Neural cell (in vitro differentiated cells): ENCODE results near the gene MIB1. TPM values are rescaled to one million over a fixed set of nuclear protein-coding genes. Genes with fewer than 3 reads are reported as not detected.

Experiments used
- H2AFZ ChIP-seq: fragments of 200-600, 300-800 bp; sonication (generic), shearing (Covaris generic); 2 replicates; pipeline ENCODE4 v1.6.0; 2014; ENCODE audit warnings: low read depth, mild to moderate bottlenecking, antibody characterized with exemption, low read length, moderate library complexity
- H3F3A ChIP-seq: fragments of 200-600 bp; shearing (Covaris generic); 2 replicates; pipeline ENCODE4 v1.6.1; 2016; ENCODE audit warnings: mild to moderate bottlenecking, moderate library complexity, mixed read lengths, antibody characterized with exemption, low read length; ENCODE audit not compliant: insufficient read depth, poor library complexity, severe bottlenecking
- H3K27ac ChIP-seq: fragments of 200-600, 300-800 bp; sonication (generic), shearing (Covaris generic); 2 replicates; pipeline ENCODE4 v1.5.1; 2014; ENCODE audit warnings: mild to moderate bottlenecking, low read length, moderate library complexity
- H3K27me3 ChIP-seq: fragments of 300-800, 200-600 bp; sonication (generic), shearing (Covaris generic); 2 replicates; pipeline ENCODE4 v1.6.0; 2014; ENCODE audit warnings: mild to moderate bottlenecking, low read depth, low read length, moderate library complexity; ENCODE audit not compliant: insufficient read depth
- H3K36me3 ChIP-seq: fragments of 300-800, 200-600 bp; sonication (generic), shearing (Covaris generic); 2 replicates; pipeline ENCODE4 v1.5.1; 2014; ENCODE audit warnings: mild to moderate bottlenecking, antibody characterized with exemption, low read length, moderate library complexity; ENCODE audit not compliant: insufficient read depth
- H3K4me2 ChIP-seq: fragments of 300-800, 200-600 bp; sonication (generic), shearing (Covaris generic); 2 replicates; pipeline ENCODE4 v1.6.0; 2014; ENCODE audit warnings: mild to moderate bottlenecking, low read length
- H3K4me3 ChIP-seq: fragments of 300-800, 200-600 bp; sonication (generic), shearing (Covaris generic); 2 replicates; pipeline ENCODE4 v1.5.1; 2014; ENCODE audit warnings: mild to moderate bottlenecking, low read length, moderate library complexity
- H3K79me2 ChIP-seq: fragments of 200-600 bp; shearing (Covaris generic); replicated peaks from 2 replicates; pipeline ENCODE4 v1.6.0; 2014; ENCODE audit warnings: mild to moderate bottlenecking, low read length, moderate library complexity; ENCODE audit not compliant: insufficient read depth
- H3K9ac ChIP-seq: fragments of 300-800, 200-600 bp; sonication (generic), shearing (Covaris generic); 2 replicates; pipeline ENCODE4 v1.6.1; 2016; ENCODE audit warnings: mild to moderate bottlenecking, low read length, mixed read lengths
- H3K9me2 ChIP-seq: fragments of 200-600 bp; shearing (Covaris generic); 2 replicates; pipeline ENCODE4 v1.6.1; 2016; ENCODE audit warnings: mild to moderate bottlenecking, low read length, mixed read lengths; ENCODE audit not compliant: insufficient read depth
- H3K9me3 ChIP-seq: fragments of 200-600, 300-800 bp; sonication (generic), shearing (Covaris generic); 2 replicates; pipeline ENCODE4 v1.6.1; 2016; ENCODE audit warnings: mild to moderate bottlenecking, mixed run types, low read length, moderate library complexity, mixed read lengths
- H4K20me1 ChIP-seq: fragments of 200-600 bp; shearing (Covaris generic); 2 replicates; pipeline ENCODE4 v1.6.1; 2016; ENCODE audit warnings: mild to moderate bottlenecking, mixed run types; ENCODE audit not compliant: insufficient read depth
- EP300 ChIP-seq: fragments of 450-650 bp; conservative IDR thresholded peaks from 2 replicates; pipeline ENCODE4 v1.6.1; 2014; ENCODE audit warnings: antibody characterized with exemption, mild to moderate bottlenecking, moderate library complexity; ENCODE audit not compliant: poor library complexity, severe bottlenecking
- EZH2 ChIP-seq: fragments of 200-600, 300-800 bp; shearing (Covaris generic), sonication (generic); IDR thresholded peaks from 2 replicates; pipeline ENCODE4 v1.6.1; 2014; ENCODE audit warnings: antibody characterized with exemption, low read length, borderline replicate concordance, mild to moderate bottlenecking; ENCODE audit not compliant: insufficient read depth, poor library complexity, severe bottlenecking
- MXI1 ChIP-seq: fragments of 450-650 bp; conservative IDR thresholded peaks from 2 replicates; pipeline ENCODE4 v1.6.1; 2014; ENCODE audit warnings: antibody characterized with exemption, mild to moderate bottlenecking; ENCODE audit not compliant: poor library complexity, severe bottlenecking
- POLR2AphosphoS5 ChIP-seq: IDR thresholded peaks from 2 replicates; pipeline ENCODE4 v1.6.1; 2012
- RAD21 ChIP-seq: fragments of 450-650 bp; conservative IDR thresholded peaks from 2 replicates; pipeline ENCODE4 v1.6.1; 2014; ENCODE audit warnings: antibody characterized with exemption, mild to moderate bottlenecking, moderate library complexity
- SMC3 ChIP-seq: fragments of 450-650 bp; conservative IDR thresholded peaks from 2 replicates; pipeline ENCODE4 v1.6.1; 2014; ENCODE audit warnings: antibody characterized with exemption, mild to moderate bottlenecking, moderate library complexity; ENCODE audit not compliant: poor library complexity
- TAF1 ChIP-seq: IDR thresholded peaks from 2 replicates; pipeline ENCODE4 v1.6.1; 2012; ENCODE audit warnings: low read depth
- polyA plus RNA-seq: library from polyadenylated mRNA; depleted of rRNA; stranded (reverse); fragments of >200 nt; gene quantifications from 2 replicates; pipeline ENCODE4 v1.2.3, GENCODE V29; 2014
- TF ChIP-seq, protein P1 (sequence below): fragments of 450-650 bp; IDR thresholded peaks from 2 replicates; pipeline ENCODE4 v1.5.1; 2014; ENCODE audit warnings: antibody characterized with exemption, mild to moderate bottlenecking, moderate library complexity; ENCODE audit not compliant: poor library complexity, severe bottlenecking
- TF ChIP-seq, protein P2 (sequence below): IDR thresholded peaks from 2 replicates; pipeline ENCODE4 v1.6.1; 2012; ENCODE audit warnings: borderline replicate concordance

MIB1 gene
- polyA plus RNA-seq, 1 donor from 2014 or later: 68.3 TPM

DNA sequence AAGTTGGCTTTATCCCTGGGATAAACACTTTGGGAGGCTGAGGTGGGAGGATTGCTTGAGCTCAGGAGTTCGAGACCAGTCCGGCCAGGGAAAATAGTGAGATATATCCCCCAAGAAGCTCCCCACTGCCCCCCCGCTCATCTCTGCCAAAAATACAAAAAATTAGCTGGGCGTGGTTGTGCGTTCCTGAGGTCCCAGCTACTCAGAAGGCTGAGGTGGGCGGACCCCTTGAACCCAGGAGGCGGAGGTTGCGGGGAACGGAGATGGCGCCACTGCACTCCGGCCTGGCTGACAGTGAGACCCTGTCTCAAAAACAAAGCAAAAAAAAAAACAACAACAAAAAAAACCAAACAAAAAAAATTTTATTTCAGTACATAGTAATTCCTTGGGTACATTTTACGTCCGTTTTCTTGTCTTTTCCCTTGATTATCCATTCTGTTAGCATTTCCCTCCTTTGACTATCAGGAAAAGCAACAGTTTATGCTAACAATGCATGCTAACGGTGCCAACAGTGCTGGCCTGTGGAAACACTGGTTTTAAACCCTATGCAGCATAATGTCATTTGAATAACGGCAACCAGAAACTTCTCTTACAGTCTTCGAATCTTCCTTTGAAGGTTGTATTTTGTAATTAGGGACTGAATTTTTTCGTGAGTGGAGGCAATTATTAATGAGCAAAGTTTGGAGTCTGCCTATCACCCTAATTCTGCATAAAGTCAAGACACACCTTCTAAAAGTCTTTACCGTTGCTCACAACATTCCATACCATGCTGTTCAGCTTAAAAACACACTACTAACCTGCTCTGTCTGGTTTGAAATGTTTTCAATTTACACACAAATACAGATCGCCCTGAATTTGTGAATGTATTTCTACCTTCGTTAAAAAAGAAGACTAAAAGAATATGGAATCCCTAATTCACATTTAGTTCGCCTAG is 721 bp upstream of the MIB1 start:
- H3K9me3 ChIP-seq: no peaks in the 10 kb centered on the region
- H2AFZ ChIP-seq: no peak overlapping the region
- peak overlapping the region; percentile 34 for H3K4me2 ChIP-seq
- no peaks in the 10 kb centered on the region for H4K20me1 ChIP-seq
- no peak overlapping the region for H3K27ac ChIP-seq
- TF ChIP-seq, protein P1, sequence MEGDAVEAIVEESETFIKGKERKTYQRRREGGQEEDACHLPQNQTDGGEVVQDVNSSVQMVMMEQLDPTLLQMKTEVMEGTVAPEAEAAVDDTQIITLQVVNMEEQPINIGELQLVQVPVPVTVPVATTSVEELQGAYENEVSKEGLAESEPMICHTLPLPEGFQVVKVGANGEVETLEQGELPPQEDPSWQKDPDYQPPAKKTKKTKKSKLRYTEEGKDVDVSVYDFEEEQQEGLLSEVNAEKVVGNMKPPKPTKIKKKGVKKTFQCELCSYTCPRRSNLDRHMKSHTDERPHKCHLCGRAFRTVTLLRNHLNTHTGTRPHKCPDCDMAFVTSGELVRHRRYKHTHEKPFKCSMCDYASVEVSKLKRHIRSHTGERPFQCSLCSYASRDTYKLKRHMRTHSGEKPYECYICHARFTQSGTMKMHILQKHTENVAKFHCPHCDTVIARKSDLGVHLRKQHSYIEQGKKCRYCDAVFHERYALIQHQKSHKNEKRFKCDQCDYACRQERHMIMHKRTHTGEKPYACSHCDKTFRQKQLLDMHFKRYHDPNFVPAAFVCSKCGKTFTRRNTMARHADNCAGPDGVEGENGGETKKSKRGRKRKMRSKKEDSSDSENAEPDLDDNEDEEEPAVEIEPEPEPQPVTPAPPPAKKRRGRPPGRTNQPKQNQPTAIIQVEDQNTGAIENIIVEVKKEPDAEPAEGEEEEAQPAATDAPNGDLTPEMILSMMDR: no peak
- TF ChIP-seq, protein P2, sequence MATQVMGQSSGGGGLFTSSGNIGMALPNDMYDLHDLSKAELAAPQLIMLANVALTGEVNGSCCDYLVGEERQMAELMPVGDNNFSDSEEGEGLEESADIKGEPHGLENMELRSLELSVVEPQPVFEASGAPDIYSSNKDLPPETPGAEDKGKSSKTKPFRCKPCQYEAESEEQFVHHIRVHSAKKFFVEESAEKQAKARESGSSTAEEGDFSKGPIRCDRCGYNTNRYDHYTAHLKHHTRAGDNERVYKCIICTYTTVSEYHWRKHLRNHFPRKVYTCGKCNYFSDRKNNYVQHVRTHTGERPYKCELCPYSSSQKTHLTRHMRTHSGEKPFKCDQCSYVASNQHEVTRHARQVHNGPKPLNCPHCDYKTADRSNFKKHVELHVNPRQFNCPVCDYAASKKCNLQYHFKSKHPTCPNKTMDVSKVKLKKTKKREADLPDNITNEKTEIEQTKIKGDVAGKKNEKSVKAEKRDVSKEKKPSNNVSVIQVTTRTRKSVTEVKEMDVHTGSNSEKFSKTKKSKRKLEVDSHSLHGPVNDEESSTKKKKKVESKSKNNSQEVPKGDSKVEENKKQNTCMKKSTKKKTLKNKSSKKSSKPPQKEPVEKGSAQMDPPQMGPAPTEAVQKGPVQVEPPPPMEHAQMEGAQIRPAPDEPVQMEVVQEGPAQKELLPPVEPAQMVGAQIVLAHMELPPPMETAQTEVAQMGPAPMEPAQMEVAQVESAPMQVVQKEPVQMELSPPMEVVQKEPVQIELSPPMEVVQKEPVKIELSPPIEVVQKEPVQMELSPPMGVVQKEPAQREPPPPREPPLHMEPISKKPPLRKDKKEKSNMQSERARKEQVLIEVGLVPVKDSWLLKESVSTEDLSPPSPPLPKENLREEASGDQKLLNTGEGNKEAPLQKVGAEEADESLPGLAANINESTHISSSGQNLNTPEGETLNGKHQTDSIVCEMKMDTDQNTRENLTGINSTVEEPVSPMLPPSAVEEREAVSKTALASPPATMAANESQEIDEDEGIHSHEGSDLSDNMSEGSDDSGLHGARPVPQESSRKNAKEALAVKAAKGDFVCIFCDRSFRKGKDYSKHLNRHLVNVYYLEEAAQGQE: no peak
- TF ChIP-seq POLR2AphosphoS5: no peak
- no peak for TF ChIP-seq EZH2
- TF ChIP-seq MXI1: no peak
- no peak for TF ChIP-seq SMC3
- TF ChIP-seq RAD21: no peak
- TF ChIP-seq TAF1: no peak
- TF ChIP-seq EP300: no peak
- no peaks in the 10 kb centered on the region for H3K9me2 ChIP-seq
- peaks cover 32% of the 10 kb centered on the region for H3K79me2 ChIP-seq
- no peaks in the 10 kb centered on the region for H3F3A ChIP-seq
- H3K4me3 ChIP-seq: peak overlapping the region; percentile 99
- H3K27me3 ChIP-seq: no peaks in the 10 kb centered on the region
- no peaks in the 10 kb centered on the region for H3K36me3 ChIP-seq
- H3K9ac ChIP-seq: no peak overlapping the region

DNA sequence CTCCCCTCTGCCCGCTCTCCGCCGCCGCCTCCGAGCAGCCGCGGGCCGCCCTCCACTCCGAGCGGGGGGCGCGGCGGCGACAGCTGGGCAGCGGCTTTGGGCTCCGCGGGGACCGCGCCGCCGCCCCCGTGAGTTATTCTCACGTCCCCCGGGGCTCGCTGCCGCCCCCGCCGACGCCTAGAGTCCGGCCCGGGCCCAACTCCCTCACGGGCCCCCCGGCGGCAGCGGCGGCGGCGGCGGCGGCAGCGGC is 645 bp downstream of the MIB1 start:
- no peaks in the 10 kb centered on the region for H3F3A ChIP-seq
- no peak overlapping the region for H3K4me2 ChIP-seq
- H3K4me3 ChIP-seq: peak overlapping the region; percentile 99
- TF ChIP-seq SMC3 (no peak), EZH2 (no peak), TAF1 (no peak), MXI1 (no peak), RAD21 (no peak), EP300 (no peak), POLR2AphosphoS5 (no peak)
- TF ChIP-seq, protein P1: no peak
- TF ChIP-seq, protein P2: no peak
- H3K36me3 ChIP-seq: no peaks in the 10 kb centered on the region
- H3K9ac ChIP-seq: peak overlapping the region; percentile 95
- H2AFZ ChIP-seq: no peak overlapping the region
- no peaks in the 10 kb centered on the region for H3K9me3 ChIP-seq
- peak overlapping the region; percentile 94 for H3K27ac ChIP-seq
- H3K9me2 ChIP-seq: no peaks in the 10 kb centered on the region
- H3K27me3 ChIP-seq: no peaks in the 10 kb centered on the region
- H3K79me2 ChIP-seq: peaks cover 46% of the 10 kb centered on the region
- H4K20me1 ChIP-seq: no peaks in the 10 kb centered on the region
